T-cell (primary cell): ENCODE results near the gene FAXC. TPM values are rescaled to one million over a fixed set of nuclear protein-coding genes. Genes with fewer than 3 reads are reported as not detected.

Experiments used
- ATAC-seq, 4 experiments: fragments of 200-7000 bp in 3 of 4; fragments of 150-1000 bp in 1 of 4; cut with Tn5 transposase; replicated peaks in 1 of 4; 1 replicate in 3 of 4; 2 replicates in 1 of 4; pipeline ENCODE4 v1.10.0; 2021; ENCODE audit warnings: moderate library complexity in 3 of 4, mild to moderate bottlenecking in 2 of 4, moderate number of reproducible peaks in 1 of 4
- CTCF ChIA-PET, 2 donors: fragments of 300-600 bp; sonication (Branson Sonifier 250); formaldehyde crosslinking; loops; one replicate each; lab custom pipeline; 2022; ENCODE audit warnings: antibody characterized with exemption in 2 of 2; lab: Charles Lee
- POLR2A ChIA-PET, 2 donors: fragments of 300-600 bp; sonication (Branson Sonifier 250); formaldehyde crosslinking; loops; one replicate each; lab custom pipeline; 2022; ENCODE audit warnings: antibody characterized with exemption in 2 of 2; lab: Charles Lee
- DNase-seq, 35 experiments: peaks; one replicate each; pipeline versions ENCODE4 v3.0.0 to v3.0.0-alpha.2; 2013 to 2023
- H3K27ac ChIP-seq: one replicate; pipeline ENCODE4 v1.5.1; 2013; ENCODE audit warnings: low read length
- H3K27me3 ChIP-seq, 2 experiments: replicated peaks in 1 of 2; 1 replicate in 1 of 2; 2 replicates in 1 of 2; pipeline versions ENCODE4 v1.6.1 to v1.7.0; 2013; ENCODE audit warnings: low read length in 1 of 2, mixed read lengths in 1 of 2; ENCODE audit not compliant: control insufficient read depth in 2 of 2, insufficient read depth in 2 of 2; ENCODE audit errors: extremely low read depth in 1 of 2
- H3K36me3 ChIP-seq, 2 donors: 1 replicate in 1 of 2; 2 replicates in 1 of 2; pipeline versions ENCODE4 v1.6.1 to v1.7.0; 2013; ENCODE audit warnings: low read length in 1 of 2; ENCODE audit not compliant: control insufficient read depth in 2 of 2, insufficient read depth in 1 of 2; ENCODE audit errors: extremely low read depth in 1 of 2
- H3K4me1 ChIP-seq, 2 experiments: 1 replicate in 1 of 2; 2 replicates in 1 of 2; pipeline versions ENCODE4 v1.6.1 to v1.7.0; 2013; ENCODE audit warnings: low read length in 2 of 2, mixed read lengths in 1 of 2; ENCODE audit not compliant: insufficient read depth in 2 of 2, control insufficient read depth in 1 of 2; ENCODE audit errors: extremely low read depth in 1 of 2
- H3K4me3 ChIP-seq, 2 donors: 1 replicate in 1 of 2; 2 replicates in 1 of 2; pipeline versions ENCODE4 v1.5.1 to v1.7.0; 2013; ENCODE audit warnings: mild to moderate bottlenecking in 2 of 2, low read length in 1 of 2, moderate library complexity in 1 of 2; ENCODE audit not compliant: control insufficient read depth in 1 of 2; ENCODE audit errors: extremely low read depth in 1 of 2
- H3K9me3 ChIP-seq: 2 replicates; pipeline ENCODE4 v1.7.0; 2013
- H3K27ac Mint-ChIP-seq, 2 donors: one replicate each; pipeline ENCODE4 v1.8.0; 2020 to 2021; ENCODE audit warnings: mild to moderate bottlenecking in 2 of 2, mixed read lengths in 2 of 2
- H3K27me3 Mint-ChIP-seq, 2 donors: one replicate each; pipeline ENCODE4 v1.8.0; 2021 to 2022; ENCODE audit warnings: mixed read lengths in 2 of 2
- H3K36me3 Mint-ChIP-seq: one replicate; pipeline ENCODE4 v1.8.0; 2021; ENCODE audit warnings: mixed read lengths
- H3K4me1 Mint-ChIP-seq, 3 donors: one replicate each; pipeline ENCODE4 v1.8.0; 2020 to 2022; ENCODE audit warnings: mixed read lengths in 3 of 3, mild to moderate bottlenecking in 1 of 3
- H3K4me3 Mint-ChIP-seq, 3 donors: one replicate each; pipeline ENCODE4 v1.8.0; 2020 to 2022; ENCODE audit warnings: mild to moderate bottlenecking in 3 of 3, mixed read lengths in 3 of 3, moderate library complexity in 3 of 3
- H3K9me3 Mint-ChIP-seq, 3 donors: one replicate each; pipeline ENCODE4 v1.8.0; 2020 to 2022; ENCODE audit warnings: mixed read lengths in 3 of 3
- WGBS: methylation state at CpG from one replicate; pipeline ENCODE4 v1.1.5; 2013; ENCODE audit warnings: missing lambda C conversion rate; ENCODE audit not compliant: insufficient coverage; 5-methylcytosine and 5-hydroxymethylcytosine counted together
- total RNA-seq, 35 experiments: library from RNA in 6 of 35; stranded (reverse) in 6 of 35; fragments of 120-200 nt in 1 of 35; gene quantifications; one replicate each; pipeline versions ENCODE4 v1.2.1 to v1.2.4 and lab custom pipeline; 2013 to 2026

FAXC gene
- total RNA-seq, 5 donors from 2014 or later (not counting 1 experiment from before 2014, with no cell fraction given) = 0.22 TPM; not detected in 4

DNA sequence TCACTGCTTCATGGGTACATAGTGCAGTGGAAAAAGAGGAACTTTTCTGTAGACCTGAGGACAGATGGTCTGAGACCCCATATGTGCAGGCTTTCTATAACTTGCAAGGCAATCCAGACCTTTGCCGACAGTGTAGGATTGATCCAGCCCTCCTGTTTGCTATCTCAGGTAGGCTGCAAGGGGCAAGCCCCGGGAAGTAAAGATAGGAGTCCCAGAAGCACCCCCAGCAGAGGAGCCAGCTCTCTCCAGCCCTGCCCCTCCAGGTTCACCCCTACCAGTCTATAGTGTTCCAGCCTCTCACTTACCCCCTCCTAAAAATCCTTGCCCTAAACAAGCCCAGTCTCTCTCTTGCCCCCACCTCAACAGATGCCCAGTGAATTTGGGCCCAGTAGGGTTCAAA, 96.2 kb downstream of the FAXC start:
- Mint-ChIP-seq H3K36me3 (no peaks in the 10 kb centered on the region), H3K4me3 (no peak overlapping the region), H3K4me1 (no peaks in the 10 kb centered on the region), H3K9me3 (no peaks in the 10 kb centered on the region), H3K27ac (no peak overlapping the region), H3K27me3 (peaks cover 7 to 8% of the 10 kb centered on the region in 2 donors)
- no CpG with 5 or more reads among the region's 2 CpGs for WGBS
- no peaks in the 10 kb centered on the region for H3K36me3 ChIP-seq
- H3K9me3 ChIP-seq = no peaks in the 10 kb centered on the region
- no peak overlapping the region for H3K4me3 ChIP-seq
- no peak overlapping the region for H3K27ac ChIP-seq
- ChIA-PET POLR2A (no interaction called here), CTCF (no interaction called here)
- DNase-seq (no peak), ATAC-seq (no peak)
- H3K4me1 ChIP-seq = no peaks in the 10 kb centered on the region
- peaks cover 0 to 2% of the 10 kb centered on the region in 2 experiments for H3K27me3 ChIP-seq

DNA sequence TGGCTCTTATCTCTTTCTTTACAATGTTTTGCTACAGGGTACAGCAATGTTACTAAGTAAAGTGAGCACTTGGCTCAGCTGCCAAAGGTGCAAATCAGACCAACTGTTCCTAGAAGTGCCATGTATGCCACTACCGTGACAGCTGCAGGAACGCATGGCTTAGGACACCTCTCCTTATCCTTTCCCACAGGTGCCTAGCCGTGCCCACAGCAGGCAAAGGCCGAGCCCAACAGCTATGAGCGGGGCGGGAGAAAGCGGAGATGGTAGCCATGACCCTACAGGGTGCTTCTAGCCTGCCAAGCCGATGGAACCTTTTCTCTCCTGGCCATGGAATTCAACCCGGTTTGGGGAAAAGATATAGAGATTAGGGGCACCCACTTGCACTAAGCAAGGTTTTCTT, 97.1 kb downstream of the FAXC start:
- ATAC-seq (no peak), DNase-seq (no peak)
- peaks cover 0 to 2% of the 10 kb centered on the region in 2 experiments for H3K27me3 ChIP-seq
- no peak overlapping the region for H3K27ac Mint-ChIP-seq
- no peaks in the 10 kb centered on the region for H3K4me1 ChIP-seq
- no peak overlapping the region for H3K4me3 Mint-ChIP-seq
- H3K27me3 Mint-ChIP-seq = peaks cover 7 to 8% of the 10 kb centered on the region in 2 donors
- H3K4me1 Mint-ChIP-seq = no peaks in the 10 kb centered on the region
- 96% methylated on average over 2 of the region's 9 CpGs for WGBS
- ChIA-PET POLR2A (no interaction called here), CTCF (no interaction called here)
- no peaks in the 10 kb centered on the region for H3K9me3 ChIP-seq
- H3K9me3 Mint-ChIP-seq = no peaks in the 10 kb centered on the region
- H3K27ac ChIP-seq = no peak overlapping the region
- H3K36me3 ChIP-seq = no peaks in the 10 kb centered on the region
- H3K4me3 ChIP-seq = no peak overlapping the region
- no peaks in the 10 kb centered on the region for H3K36me3 Mint-ChIP-seq

DNA sequence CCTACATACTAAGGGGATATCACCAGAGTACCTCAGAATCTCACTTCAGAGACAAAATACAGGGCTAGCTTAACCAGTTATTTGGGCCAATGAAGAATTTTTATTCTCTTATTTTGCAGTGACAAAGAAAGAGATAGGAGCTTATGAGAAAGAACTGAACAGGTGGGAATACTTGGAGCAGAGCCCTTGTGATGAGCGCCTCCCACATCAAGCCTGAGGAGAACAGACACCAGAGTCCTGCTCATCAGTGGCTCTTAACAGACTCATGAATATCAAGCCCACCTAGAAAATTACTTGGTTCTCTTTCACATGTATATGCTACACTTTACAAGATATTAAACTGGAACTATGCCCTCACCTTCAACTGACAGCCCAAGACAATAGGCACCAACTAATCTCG, 99.0 kb downstream of the FAXC start:
- H3K4me1 Mint-ChIP-seq = no peaks in the 10 kb centered on the region
- no CpG with 5 or more reads among the region's 2 CpGs for WGBS
- Histone ChIP-seq H3K27me3 (no peaks in the 10 kb centered on the region), H3K36me3 (no peaks in the 10 kb centered on the region), H3K27ac (no peak overlapping the region), H3K9me3 (no peaks in the 10 kb centered on the region), H3K4me1 (no peaks in the 10 kb centered on the region), H3K4me3 (no peak overlapping the region)
- ATAC-seq (no peak), DNase-seq (no peak)
- no peak overlapping the region for H3K27ac Mint-ChIP-seq
- POLR2A ChIA-PET = no interaction called here
- H3K9me3 Mint-ChIP-seq = peaks cover 0 to 2% (median 0%) of the 10 kb centered on the region in 3 donors
- H3K36me3 Mint-ChIP-seq = no peaks in the 10 kb centered on the region
- peaks cover 7 to 16% of the 10 kb centered on the region in 2 donors for H3K27me3 Mint-ChIP-seq
- CTCF ChIA-PET = no interaction called here
- H3K4me3 Mint-ChIP-seq = no peak overlapping the region

DNA sequence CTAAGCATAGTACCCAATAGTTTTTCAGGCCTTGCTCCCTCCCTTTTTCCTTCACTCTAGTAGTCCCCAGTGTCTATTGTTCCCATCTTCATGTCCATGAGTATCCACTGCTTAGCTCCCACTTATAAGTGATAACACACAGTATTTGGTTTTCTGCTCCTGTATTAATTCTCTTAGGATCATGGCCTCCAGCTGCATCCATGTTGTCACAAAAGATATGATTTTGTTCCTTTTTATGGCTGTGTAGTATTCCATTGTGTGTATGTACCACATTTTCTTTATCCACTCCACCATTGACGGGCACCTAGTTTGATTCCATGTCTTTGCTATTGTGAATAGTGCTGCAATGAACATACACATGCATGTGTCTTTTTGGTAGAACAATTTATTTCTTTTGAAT, 102.9 kb downstream of the FAXC start:
- POLR2A ChIA-PET = no interaction called here
- Mint-ChIP-seq H3K4me1 (no peaks in the 10 kb centered on the region), H3K9me3 (peaks cover 0 to 2% (median 0%) of the 10 kb centered on the region in 3 donors), H3K4me3 (no peak overlapping the region), H3K27ac (no peak overlapping the region), H3K36me3 (no peaks in the 10 kb centered on the region), H3K27me3 (peaks cover 8 to 13% of the 10 kb centered on the region in 2 donors)
- no CpG with 5 or more reads among the region's 1 CpG for WGBS
- DNase-seq (no peak), ATAC-seq (no peak)
- Histone ChIP-seq H3K9me3 (no peaks in the 10 kb centered on the region), H3K36me3 (no peaks in the 10 kb centered on the region), H3K27ac (no peak overlapping the region), H3K27me3 (no peaks in the 10 kb centered on the region), H3K4me3 (no peak overlapping the region), H3K4me1 (no peaks in the 10 kb centered on the region)
- CTCF ChIA-PET = no interaction called here

DNA sequence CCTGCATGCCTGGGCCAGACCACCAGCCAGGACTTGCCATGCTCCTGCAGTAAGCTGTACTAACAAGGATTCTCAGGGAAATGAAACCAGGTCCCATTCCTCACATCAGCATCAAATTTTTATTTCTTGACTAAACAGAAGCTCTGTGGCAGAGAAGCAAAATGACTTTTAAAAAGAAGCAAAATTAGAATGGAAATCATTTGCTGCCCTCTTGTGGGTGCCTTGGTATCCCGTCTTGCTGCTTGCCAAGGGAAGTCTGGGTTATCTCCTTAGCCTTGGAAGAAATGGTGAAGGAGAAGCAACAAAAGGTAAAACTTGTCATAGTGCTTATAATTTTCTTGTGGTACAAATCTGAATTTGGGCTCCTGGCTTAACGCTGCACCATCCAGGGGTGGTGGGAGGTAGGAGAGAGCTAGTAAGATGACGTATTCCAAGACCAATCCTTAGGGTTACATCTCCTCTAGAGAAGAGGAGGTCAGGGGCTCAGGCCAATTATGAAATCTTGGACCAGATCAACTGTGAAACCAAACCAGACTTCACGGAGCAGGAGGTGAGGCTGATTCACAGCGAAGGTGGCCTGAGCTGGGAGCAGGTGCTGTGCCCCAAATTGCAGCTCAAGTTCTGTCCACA, 107.5 kb downstream of the FAXC start:
- H3K36me3 Mint-ChIP-seq = no peaks in the 10 kb centered on the region
- no peak overlapping the region for H3K27ac ChIP-seq
- DNase-seq = no peak
- no peaks in the 10 kb centered on the region for H3K9me3 ChIP-seq
- CTCF ChIA-PET = no interaction called here
- 31% methylated on average over 4 of the region's 5 CpGs for WGBS
- H3K27me3 ChIP-seq = no peaks in the 10 kb centered on the region
- peaks cover 0 to 2% (median 0%) of the 10 kb centered on the region in 3 donors for H3K9me3 Mint-ChIP-seq
- H3K4me1 Mint-ChIP-seq = no peaks in the 10 kb centered on the region
- H3K4me1 ChIP-seq = no peaks in the 10 kb centered on the region
- H3K27ac Mint-ChIP-seq = no peak overlapping the region
- no peak overlapping the region for H3K4me3 ChIP-seq
- ATAC-seq = no peak
- POLR2A ChIA-PET = no interaction called here
- H3K27me3 Mint-ChIP-seq = peaks cover 15% of the 10 kb centered on the region in 2 donors
- no peaks in the 10 kb centered on the region for H3K36me3 ChIP-seq
- H3K4me3 Mint-ChIP-seq = no peak overlapping the region

DNA sequence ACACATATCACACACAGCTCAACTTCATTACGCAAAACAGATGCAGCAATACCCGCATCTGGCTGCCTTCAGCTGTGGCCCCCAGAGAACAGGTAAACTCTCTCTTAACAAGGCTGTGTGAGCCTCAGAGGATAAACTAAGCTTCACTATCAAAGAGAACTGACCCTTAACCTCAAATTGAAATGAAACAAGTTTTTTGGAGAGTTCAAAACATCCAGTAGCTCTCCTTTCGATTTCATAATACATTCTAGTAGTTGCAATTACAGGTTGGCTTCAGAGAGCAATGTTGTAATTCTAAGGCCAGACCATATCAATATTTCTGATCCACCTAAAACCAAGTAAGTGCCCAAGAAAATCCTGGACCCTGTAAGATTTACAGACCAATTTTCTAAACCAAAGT, 113.5 kb downstream of the FAXC start:
- no peaks in the 10 kb centered on the region for H3K9me3 Mint-ChIP-seq
- Histone ChIP-seq H3K27me3 (peaks cover 0 to 9% of the 10 kb centered on the region in 2 experiments), H3K27ac (no peak overlapping the region), H3K36me3 (no peaks in the 10 kb centered on the region), H3K9me3 (no peaks in the 10 kb centered on the region), H3K4me1 (no peaks in the 10 kb centered on the region), H3K4me3 (no peak overlapping the region)
- H3K36me3 Mint-ChIP-seq = no peaks in the 10 kb centered on the region
- H3K4me3 Mint-ChIP-seq = no peak overlapping the region
- no peak for DNase-seq
- CTCF ChIA-PET = no interaction called here
- H3K27ac Mint-ChIP-seq = no peak overlapping the region
- 60% methylated on average over 1 of the region's 3 CpGs for WGBS
- H3K4me1 Mint-ChIP-seq = no peaks in the 10 kb centered on the region
- ATAC-seq = no peak
- H3K27me3 Mint-ChIP-seq = peaks cover 25 to 46% of the 10 kb centered on the region in 2 donors
- POLR2A ChIA-PET = no interaction called here

DNA sequence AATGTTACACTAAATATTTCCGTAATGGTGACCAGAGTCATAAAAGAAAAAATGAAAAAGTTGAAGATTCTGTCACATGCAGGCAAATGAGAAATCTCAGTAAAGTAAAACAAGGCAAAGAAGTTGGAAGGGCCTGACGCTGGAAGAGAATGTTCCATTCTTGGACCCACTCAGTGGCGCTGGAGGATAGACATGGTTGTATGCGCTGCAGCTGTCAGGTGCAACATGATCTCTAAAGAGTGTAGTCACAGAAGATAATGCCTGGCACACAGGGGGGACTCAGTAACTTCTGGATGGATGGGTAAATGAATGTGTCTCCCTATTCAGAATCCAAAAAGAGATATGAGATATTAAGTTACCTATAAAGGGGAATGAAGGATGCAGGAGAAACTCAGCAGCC, 116.3 kb downstream of the FAXC start:
- Histone ChIP-seq H3K4me1 (no peaks in the 10 kb centered on the region), H3K4me3 (no peak overlapping the region), H3K27ac (no peak overlapping the region), H3K9me3 (no peaks in the 10 kb centered on the region), H3K27me3 (peaks cover 0 to 9% of the 10 kb centered on the region in 2 experiments), H3K36me3 (no peaks in the 10 kb centered on the region)
- no peak for DNase-seq
- Mint-ChIP-seq H3K27ac (no peak overlapping the region), H3K36me3 (no peaks in the 10 kb centered on the region), H3K4me1 (no peaks in the 10 kb centered on the region), H3K4me3 (no peak overlapping the region), H3K9me3 (no peaks in the 10 kb centered on the region), H3K27me3 (peaks cover 24 to 42% of the 10 kb centered on the region in 2 donors)
- WGBS = 90% methylated on average over 4 of the region's 4 CpGs
- no peak for ATAC-seq
- ChIA-PET POLR2A (no interaction called here), CTCF (no interaction called here)
